Activated CD4-positive, alpha-beta memory T cell treated with anti-CD3 and anti-CD28 coated beads, Interleukin-2, amount 10 ng/mL, durations not matched to agents 7 days and 5 days (primary cell): ENCODE measurements around the gene TTC9. TPM values are rescaled to one million over a fixed set of nuclear protein-coding genes. Genes with fewer than 3 reads are reported as not detected.
A peak's percentile ranks its signal among the peaks of the same experiment; 100 is the strongest.

Experiments
- CTCF ChIA-PET: fragments of 350-600 bp; sonication (Branson Sonifier 250); formaldehyde crosslinking; loops from one replicate; lab custom pipeline; 2021; ENCODE audit warnings: antibody characterized with exemption, inconsistent platforms; lab: Charles Lee
- POLR2A ChIA-PET: fragments of 350-600 bp; sonication (Branson Sonifier 250); formaldehyde crosslinking; loops from one replicate; lab custom pipeline; 2021; ENCODE audit warnings: antibody characterized with exemption; lab: Charles Lee
- DNase-seq: peaks from one replicate; pipeline ENCODE4 v3.0.0-alpha.2; 2020
- H3K27ac Mint-ChIP-seq: one replicate; pipeline ENCODE4 v1.8.0; 2021; ENCODE audit warnings: mild to moderate bottlenecking, mixed read lengths
- H3K27me3 Mint-ChIP-seq: one replicate; pipeline ENCODE4 v1.8.0; 2021; ENCODE audit warnings: mixed read lengths
- H3K36me3 Mint-ChIP-seq: one replicate; pipeline ENCODE4 v1.8.0; 2021; ENCODE audit warnings: low read depth, mixed read lengths
- H3K4me1 Mint-ChIP-seq: one replicate; pipeline ENCODE4 v1.8.0; 2021; ENCODE audit warnings: mixed read lengths
- H3K4me3 Mint-ChIP-seq: one replicate; pipeline ENCODE4 v1.8.0; 2021; ENCODE audit warnings: mild to moderate bottlenecking, mixed read lengths
- H3K9me3 Mint-ChIP-seq: one replicate; pipeline ENCODE4 v1.8.0; 2021; ENCODE audit warnings: mixed read lengths
- total RNA-seq, 2 experiments: library from RNA; stranded (reverse); gene quantifications; one replicate each; pipeline ENCODE4 v1.2.3, GENCODE V29; 2021

Gene TTC9
- total RNA-seq, 2 experiments from 2014 or later: 14.1 to 14.7 TPM

- Mint-ChIP-seq H3K9me3 (peaks cover 5% of the 10 kb centered on the region), H3K4me3 (no peak overlapping the region), H3K27ac (no peak overlapping the region), H3K27me3 (peaks cover 11% of the 10 kb centered on the region), H3K36me3 (peaks cover 9% of the 10 kb centered on the region), H3K4me1 (no peaks in the 10 kb centered on the region)
- peak; percentile 52 for DNase-seq
- ChIA-PET CTCF (interaction anchor here (0.9 to 2.7 kb wide), 8 partner anchors 10 to 351 kb away, joined by 3 to 19 read pairs (median 5); no protein-coding TSS in a partner anchor), POLR2A (no interaction called here)
Measured at GRCh38 chr14:70622111-70622712, 19.5 kb upstream of the TTC9 start.

GRCh38 chr14:70624972-70625371 is 16.7 kb upstream of the TTC9 start:
- Mint-ChIP-seq H3K4me3 (no peak overlapping the region), H3K27me3 (peaks cover 7% of the 10 kb centered on the region), H3K27ac (no peak overlapping the region), H3K36me3 (peaks cover 9% of the 10 kb centered on the region), H3K4me1 (no peaks in the 10 kb centered on the region), H3K9me3 (peaks cover 5% of the 10 kb centered on the region)
- POLR2A ChIA-PET: interaction anchor here (1.3 kb wide), 1 partner anchor 16 kb away, joined by 3 read pairs; no protein-coding TSS in a partner anchor
- CTCF ChIA-PET: interaction anchor here (0.9 to 1.0 kb wide), 2 partner anchors 89 to 192 kb away, joined by 3 read pairs; no protein-coding TSS in a partner anchor
- DNase-seq: no peak

GRCh38 chr14:70631948-70632347 is 9.8 kb upstream of the TTC9 start:
- CTCF ChIA-PET: interaction anchor here (0.9 to 1.3 kb wide), 2 partner anchors 9 to 17 kb away, joined by 3 to 4 read pairs; no protein-coding TSS in a partner anchor
- peaks cover 6% of the 10 kb centered on the region for H3K36me3 Mint-ChIP-seq
- H3K27ac Mint-ChIP-seq: no peak overlapping the region
- DNase-seq: no peak
- peaks cover 6% of the 10 kb centered on the region for H3K9me3 Mint-ChIP-seq
- H3K4me1 Mint-ChIP-seq: peaks cover 3% of the 10 kb centered on the region
- H3K4me3 Mint-ChIP-seq: no peak overlapping the region
- POLR2A ChIA-PET: no interaction called here
- peaks cover 5% of the 10 kb centered on the region for H3K27me3 Mint-ChIP-seq

- Mint-ChIP-seq H3K27ac (no peak overlapping the region), H3K9me3 (peaks cover 6% of the 10 kb centered on the region), H3K27me3 (no peaks in the 10 kb centered on the region), H3K4me3 (no peak overlapping the region), H3K4me1 (peaks cover 21% of the 10 kb centered on the region), H3K36me3 (peaks cover 7% of the 10 kb centered on the region)
- no peak for DNase-seq
- CTCF ChIA-PET: no interaction called here
- POLR2A ChIA-PET: interaction anchor here (1.0 kb wide), 1 partner anchor 36 kb away, joined by 3 read pairs; no protein-coding TSS in a partner anchor
Measured at GRCh38 chr14:70635971-70636595, 5.6 kb upstream of the TTC9 start.

GRCh38 chr14:70638416-70638815 is 3.3 kb upstream of the TTC9 start:
- CTCF ChIA-PET: no interaction called here
- POLR2A ChIA-PET: no interaction called here
- H3K4me3 Mint-ChIP-seq: no peak overlapping the region

GRCh38 chr14:70640938-70641547 is 673 bp upstream of the TTC9 start:
- peaks cover 54% of the 10 kb centered on the region for H3K4me1 Mint-ChIP-seq
- POLR2A ChIA-PET: interaction anchor here (1.1 to 7.1 kb wide), 10 partner anchors 15 to 169 kb away, joined by 3 to 192 read pairs (median 4); partner anchors contain the start of genes MAP3K9 and MED6
- CTCF ChIA-PET: interaction anchor here (1.1 kb wide), 1 partner anchor 17 kb away, joined by 5 read pairs; no protein-coding TSS in a partner anchor

More at GRCh38 chr14:70638416-70638815, 3.3 kb upstream of the TTC9 start:
- Mint-ChIP-seq H3K4me1 (peaks cover 29% of the 10 kb centered on the region), H3K36me3 (peaks cover 18% of the 10 kb centered on the region), H3K27ac (no peak overlapping the region), H3K27me3 (no peaks in the 10 kb centered on the region), H3K9me3 (peaks cover 6% of the 10 kb centered on the region)
- DNase-seq: no peak

GRCh38 chr14:70642303-70643235 is 853 bp downstream of the TTC9 start:
- ChIA-PET CTCF (interaction anchor here (1.1 to 2.0 kb wide), 3 partner anchors 12 to 71 kb away, joined by 3 to 14 read pairs (median 4); no protein-coding TSS in a partner anchor), POLR2A (interaction anchor here (0.6 to 7.1 kb wide), 14 partner anchors 9 to 876 kb away, joined by 3 to 192 read pairs (median 4); partner anchors contain the start of genes MAP3K9 and SRSF5)
- no peaks in the 10 kb centered on the region for H3K9me3 Mint-ChIP-seq
- H3K4me1 Mint-ChIP-seq: peaks cover 63% of the 10 kb centered on the region
- H3K27me3 Mint-ChIP-seq: no peaks in the 10 kb centered on the region
- peak overlapping the region; percentile 79 for H3K27ac Mint-ChIP-seq
- no peak for DNase-seq
- H3K4me3 Mint-ChIP-seq: peak overlapping the region; percentile 81
- peaks cover 28% of the 10 kb centered on the region for H3K36me3 Mint-ChIP-seq

More at GRCh38 chr14:70640938-70641547, 673 bp upstream of the TTC9 start:
- DNase-seq: peak; percentile 56
- Mint-ChIP-seq H3K27ac (peak overlapping the region; percentile 84), H3K4me3 (peak overlapping the region; percentile 94), H3K27me3 (no peaks in the 10 kb centered on the region), H3K9me3 (peaks cover 3% of the 10 kb centered on the region), H3K36me3 (peaks cover 25% of the 10 kb centered on the region)

GRCh38 chr14:70643967-70644366 is 2.3 kb downstream of the TTC9 start:
- ChIA-PET POLR2A (interaction anchor here (0.6 to 7.1 kb wide), 2 partner anchors 13 to 1246 kb away, joined by 3 to 192 read pairs; partner anchors contain the start of gene ERH), CTCF (interaction anchor here (0.6 to 1.1 kb wide), 4 partner anchors 10 to 70 kb away, joined by 3 to 5 read pairs (median 4); no protein-coding TSS in a partner anchor)
- peak overlapping the region; percentile 81 for H3K4me3 Mint-ChIP-seq
- peaks cover 39% of the 10 kb centered on the region for H3K36me3 Mint-ChIP-seq
- no peaks in the 10 kb centered on the region for H3K27me3 Mint-ChIP-seq
- no peak for DNase-seq
- H3K27ac Mint-ChIP-seq: peak overlapping the region; percentile 79
- H3K4me1 Mint-ChIP-seq: peaks cover 66% of the 10 kb centered on the region
- no peaks in the 10 kb centered on the region for H3K9me3 Mint-ChIP-seq

GRCh38 chr14:70645892-70646291 is 4.2 kb downstream of the TTC9 start:
- H3K9me3 Mint-ChIP-seq: no peaks in the 10 kb centered on the region
- ChIA-PET CTCF (interaction anchor here (1.2 to 1.3 kb wide), 2 partner anchors 9 to 45 kb away, joined by 5 read pairs; partner anchors contain the start of gene MED6), POLR2A (interaction anchor here (7.1 kb wide), 1 partner anchor 11 kb away, joined by 192 read pairs; no protein-coding TSS in a partner anchor)
- H3K36me3 Mint-ChIP-seq: peaks cover 52% of the 10 kb centered on the region
- DNase-seq: no peak
- H3K27ac Mint-ChIP-seq: no peak overlapping the region
- no peak overlapping the region for H3K4me3 Mint-ChIP-seq
- peaks cover 63% of the 10 kb centered on the region for H3K4me1 Mint-ChIP-seq
- H3K27me3 Mint-ChIP-seq: no peaks in the 10 kb centered on the region

GRCh38 chr14:70646705-70647104 is 5.0 kb downstream of the TTC9 start:
- Mint-ChIP-seq H3K4me3 (no peak overlapping the region), H3K4me1 (peaks cover 66% of the 10 kb centered on the region), H3K36me3 (peaks cover 52% of the 10 kb centered on the region), H3K27ac (peak overlapping the region; percentile 14), H3K9me3 (no peaks in the 10 kb centered on the region), H3K27me3 (no peaks in the 10 kb centered on the region)
- no peak for DNase-seq
- ChIA-PET POLR2A (interaction anchor here (7.1 kb wide), 1 partner anchor 10 kb away, joined by 192 read pairs; no protein-coding TSS in a partner anchor), CTCF (interaction anchor here (1.2 to 1.3 kb wide), 2 partner anchors 8 to 46 kb away, joined by 5 read pairs; partner anchors contain the start of gene MED6)

GRCh38 chr14:70648346-70648745 is 6.6 kb downstream of the TTC9 start:
- Mint-ChIP-seq H3K4me1 (peaks cover 78% of the 10 kb centered on the region), H3K36me3 (peaks cover 59% of the 10 kb centered on the region), H3K9me3 (no peaks in the 10 kb centered on the region), H3K4me3 (no peak overlapping the region), H3K27me3 (no peaks in the 10 kb centered on the region), H3K27ac (no peak overlapping the region)
- no peak for DNase-seq
- ChIA-PET POLR2A (interaction anchor here (0.8 to 1.2 kb wide), 2 partner anchors 10 to 13 kb away, joined by 3 to 4 read pairs; no protein-coding TSS in a partner anchor), CTCF (interaction anchor here (0.9 kb wide), 3 partner anchors 9 to 16 kb away, joined by 3 to 6 read pairs (median 3); no protein-coding TSS in a partner anchor)
